Nephron (organoid): Measurements from ENCODE around the gene PLXNB3.
"Not testable (repeated sequence)": the region's sequence is repeated elsewhere in the genome, so short reads cannot be mapped to it uniquely, and the experiment has no call there.

ENCODE experiments used
- H3K27ac Mint-ChIP-seq, 3 experiments: 2 replicates each; pipeline ENCODE4 v1.8.0; 2020; ENCODE audit warnings: mixed read lengths in 3 of 3, mild to moderate bottlenecking in 2 of 3, moderate library complexity in 1 of 3
- H3K27me3 Mint-ChIP-seq: 2 replicates; pipeline ENCODE4 v1.8.0; 2021; ENCODE audit warnings: low read depth, mild to moderate bottlenecking, moderate library complexity, mixed read lengths
- H3K36me3 Mint-ChIP-seq: 2 replicates; pipeline ENCODE4 v1.8.0; 2020; ENCODE audit warnings: low read depth, mixed read lengths
- H3K4me1 Mint-ChIP-seq: 2 replicates; pipeline ENCODE4 v1.8.0; 2020; ENCODE audit warnings: mixed read lengths
- H3K4me3 Mint-ChIP-seq, 3 experiments: 2 replicates each; pipeline ENCODE4 v1.8.0; 2020; ENCODE audit warnings: mild to moderate bottlenecking in 3 of 3, mixed read lengths in 3 of 3, moderate library complexity in 2 of 3
- H3K9me3 Mint-ChIP-seq: 2 replicates; pipeline ENCODE4 v1.8.0; 2020; ENCODE audit warnings: mixed read lengths
- TF ChIP-seq, protein P1 (sequence below), 3 experiments: fragments of 200-600 bp; sonication (generic); IDR thresholded peaks; one replicate each; pipeline ENCODE4 v1.5.0; 2021; ENCODE audit warnings: antibody characterized with exemption in 3 of 3; ENCODE audit not compliant: unreplicated experiment in 3 of 3

PLXNB3 gene

DNA sequence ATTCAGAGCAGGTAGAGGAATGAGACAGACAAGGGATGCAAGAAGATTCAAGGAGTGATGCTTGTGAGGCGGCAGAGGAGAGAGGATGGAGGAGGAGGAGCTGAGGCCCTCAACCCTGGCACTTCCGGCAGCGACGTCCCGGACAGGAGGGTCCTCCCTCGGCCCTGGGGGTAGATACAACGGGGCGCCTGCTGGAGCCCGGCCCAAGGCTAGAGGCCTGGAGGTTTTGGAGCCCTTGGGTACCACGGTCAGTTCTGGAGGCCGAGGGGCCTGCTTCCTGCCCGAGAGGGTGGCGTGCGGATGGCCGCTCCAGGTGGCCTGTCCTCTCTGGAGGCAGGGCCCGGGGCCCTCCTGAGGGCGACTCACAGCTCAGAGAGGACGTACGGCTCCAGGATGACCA, 43.9 kb downstream of the PLXNB3 start:
- Mint-ChIP-seq H3K36me3 (no peaks in the 10 kb centered on the region), H3K27me3 (peaks cover 4% of the 10 kb centered on the region), H3K4me1 (no peaks in the 10 kb centered on the region), H3K4me3 (no peak overlapping the region), H3K9me3 (peaks cover 22% of the 10 kb centered on the region), H3K27ac (no peak overlapping the region)
- TF ChIP-seq, protein P1, sequence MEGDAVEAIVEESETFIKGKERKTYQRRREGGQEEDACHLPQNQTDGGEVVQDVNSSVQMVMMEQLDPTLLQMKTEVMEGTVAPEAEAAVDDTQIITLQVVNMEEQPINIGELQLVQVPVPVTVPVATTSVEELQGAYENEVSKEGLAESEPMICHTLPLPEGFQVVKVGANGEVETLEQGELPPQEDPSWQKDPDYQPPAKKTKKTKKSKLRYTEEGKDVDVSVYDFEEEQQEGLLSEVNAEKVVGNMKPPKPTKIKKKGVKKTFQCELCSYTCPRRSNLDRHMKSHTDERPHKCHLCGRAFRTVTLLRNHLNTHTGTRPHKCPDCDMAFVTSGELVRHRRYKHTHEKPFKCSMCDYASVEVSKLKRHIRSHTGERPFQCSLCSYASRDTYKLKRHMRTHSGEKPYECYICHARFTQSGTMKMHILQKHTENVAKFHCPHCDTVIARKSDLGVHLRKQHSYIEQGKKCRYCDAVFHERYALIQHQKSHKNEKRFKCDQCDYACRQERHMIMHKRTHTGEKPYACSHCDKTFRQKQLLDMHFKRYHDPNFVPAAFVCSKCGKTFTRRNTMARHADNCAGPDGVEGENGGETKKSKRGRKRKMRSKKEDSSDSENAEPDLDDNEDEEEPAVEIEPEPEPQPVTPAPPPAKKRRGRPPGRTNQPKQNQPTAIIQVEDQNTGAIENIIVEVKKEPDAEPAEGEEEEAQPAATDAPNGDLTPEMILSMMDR (IDR thresholded peaks at IDR 0.05; ENCODE audit: unreplicated experiment in 3 of 3): no peak

DNA sequence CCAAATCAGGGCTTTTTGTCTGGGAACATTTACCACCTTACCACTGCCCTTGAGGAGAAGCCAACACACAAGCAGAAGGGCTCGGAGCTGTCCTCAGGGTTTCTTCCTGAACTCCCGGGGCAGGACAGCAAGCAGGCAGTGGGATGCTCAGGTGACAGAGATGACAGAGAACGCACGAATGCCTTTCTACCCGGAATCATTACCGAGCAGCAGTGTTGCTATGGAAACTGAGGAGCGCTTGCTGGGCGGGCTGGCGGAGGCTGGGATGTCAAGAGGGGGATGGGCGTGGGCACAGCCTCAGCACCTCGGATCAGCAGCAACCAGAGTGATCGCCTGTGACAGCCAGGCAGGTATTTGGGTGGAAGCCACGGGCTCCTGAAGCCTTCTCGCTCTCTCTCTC, 48.2 kb downstream of the PLXNB3 start:
- Mint-ChIP-seq H3K4me3 (no peak overlapping the region), H3K36me3 (no peaks in the 10 kb centered on the region), H3K9me3 (peaks cover 26% of the 10 kb centered on the region), H3K4me1 (peaks cover 4% of the 10 kb centered on the region), H3K27ac (no peak overlapping the region), H3K27me3 (peaks cover 6% of the 10 kb centered on the region)
- TF ChIP-seq, protein P1 (IDR thresholded peaks at IDR 0.05; ENCODE audit: unreplicated experiment in 3 of 3): no peak

DNA sequence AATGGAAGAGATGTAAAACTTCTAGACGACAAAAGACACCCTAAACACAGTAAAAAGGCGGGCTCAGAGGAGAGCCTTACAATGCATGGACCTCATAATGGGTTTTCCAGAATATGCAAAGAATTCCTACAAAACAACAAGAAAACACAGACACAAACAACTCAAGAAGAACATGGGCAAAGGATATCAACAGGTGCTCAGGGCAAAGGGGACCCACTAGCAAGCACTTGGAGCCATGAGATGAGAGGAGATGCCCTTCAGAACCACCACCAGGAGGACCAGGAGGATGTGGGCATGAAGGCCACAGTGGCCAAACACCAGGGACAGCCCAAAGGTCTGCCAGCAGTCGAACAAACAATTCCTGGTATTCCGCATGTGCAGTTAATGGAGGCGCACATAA, 49.1 kb downstream of the PLXNB3 start:
- H3K27me3 Mint-ChIP-seq: peaks cover 3% of the 10 kb centered on the region
- H3K4me3 Mint-ChIP-seq: no peak overlapping the region
- TF ChIP-seq, protein P1 (IDR thresholded peaks at IDR 0.05; ENCODE audit: unreplicated experiment in 3 of 3): no peak
- H3K36me3 Mint-ChIP-seq: no peaks in the 10 kb centered on the region
- no peak overlapping the region for H3K27ac Mint-ChIP-seq
- peaks cover 7% of the 10 kb centered on the region for H3K4me1 Mint-ChIP-seq
- H3K9me3 Mint-ChIP-seq: peaks cover 27% of the 10 kb centered on the region

DNA sequence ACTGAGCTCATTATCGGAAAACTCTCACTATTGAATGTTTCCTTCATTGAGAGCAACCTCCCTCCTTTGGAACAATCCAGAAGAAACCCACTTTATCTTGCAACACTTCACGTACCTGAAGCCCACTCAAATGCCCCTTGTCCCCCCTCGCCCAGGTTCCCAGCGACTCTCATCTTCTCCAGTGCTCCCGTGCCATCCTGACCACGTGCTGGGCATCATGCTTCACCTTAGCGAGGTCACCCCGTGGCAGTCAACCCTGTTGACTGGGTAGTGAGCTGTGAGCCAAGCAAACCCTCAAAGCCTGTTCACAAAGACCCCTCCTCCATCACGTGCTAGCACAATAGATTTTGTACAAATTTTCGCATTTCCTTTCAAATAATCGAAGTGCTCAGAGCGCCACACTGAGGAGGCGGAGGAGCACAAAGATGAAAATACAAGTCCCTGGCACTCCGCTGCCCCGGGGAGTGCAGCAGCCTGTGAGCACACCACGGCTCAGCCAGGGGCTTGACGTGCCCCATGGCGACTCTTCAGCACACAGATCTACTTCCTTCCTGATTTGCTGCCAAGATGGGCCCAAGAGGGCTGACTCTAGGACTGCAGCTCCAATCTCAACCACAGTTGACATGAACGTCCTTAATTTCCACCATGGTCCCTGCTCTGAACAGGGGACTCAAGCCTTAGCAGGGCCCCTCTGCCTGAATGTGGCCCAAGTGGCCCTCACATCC, 50.7 kb downstream of the PLXNB3 start:
- H3K27ac Mint-ChIP-seq: no peak overlapping the region
- H3K27me3 Mint-ChIP-seq: peaks cover 3% of the 10 kb centered on the region
- no peaks in the 10 kb centered on the region for H3K36me3 Mint-ChIP-seq
- TF ChIP-seq, protein P1 (IDR thresholded peaks at IDR 0.05; ENCODE audit: unreplicated experiment in 3 of 3): no peak
- peaks cover 7% of the 10 kb centered on the region for H3K4me1 Mint-ChIP-seq
- H3K4me3 Mint-ChIP-seq: no peak overlapping the region
- peaks cover 24% of the 10 kb centered on the region for H3K9me3 Mint-ChIP-seq

DNA sequence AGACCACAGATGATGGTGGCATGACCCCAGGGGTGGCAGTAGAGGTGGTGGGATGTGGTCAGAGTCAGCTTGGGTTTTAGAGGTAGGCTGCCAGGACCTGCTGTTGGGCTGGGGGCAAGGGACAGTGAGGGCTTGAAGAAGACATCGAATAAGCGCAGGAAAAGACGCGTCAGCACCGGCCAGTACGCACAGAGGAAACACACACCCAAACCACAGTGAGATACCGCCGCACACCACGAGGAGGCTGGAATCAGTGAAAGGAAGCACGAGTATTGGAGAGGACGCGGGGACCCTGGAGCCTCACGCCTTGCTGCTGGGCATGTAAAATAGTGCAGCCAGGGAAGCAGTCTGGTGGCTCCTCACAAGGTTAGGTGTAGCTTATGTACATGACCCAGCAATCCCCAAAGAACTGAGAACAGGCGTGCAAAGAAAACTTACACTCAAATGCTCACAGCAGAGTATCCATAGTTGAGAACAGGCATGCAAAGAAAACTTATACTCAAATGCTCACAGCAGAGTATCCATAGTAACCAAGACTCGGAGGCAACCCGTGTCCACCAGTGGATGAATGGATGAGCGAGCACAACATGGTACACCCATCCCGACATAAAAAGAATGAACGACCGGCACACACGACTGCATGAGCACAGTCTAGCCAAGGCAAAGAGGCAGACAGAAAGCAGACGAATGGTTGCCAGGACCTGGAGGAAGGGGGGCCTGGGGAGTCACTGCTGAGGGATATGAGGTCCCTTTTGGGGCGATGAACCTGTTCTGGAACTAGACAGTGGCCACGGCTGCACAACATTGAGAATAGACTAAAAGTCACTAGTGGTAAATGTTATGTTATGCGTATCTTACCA, 53.0 kb downstream of the PLXNB3 start:
- TF ChIP-seq, protein P1 (IDR thresholded peaks at IDR 0.05; ENCODE audit: unreplicated experiment in 3 of 3): no peak
- Mint-ChIP-seq H3K9me3 (peaks cover 18% of the 10 kb centered on the region), H3K36me3 (no peaks in the 10 kb centered on the region), H3K27me3 (peaks cover 3% of the 10 kb centered on the region), H3K4me3 (peak overlapping the region; percentile 54 to 77 (median 63)), H3K27ac (peak overlapping the region; percentile 38 to 68 (median 68)), H3K4me1 (peaks cover 7% of the 10 kb centered on the region)

DNA sequence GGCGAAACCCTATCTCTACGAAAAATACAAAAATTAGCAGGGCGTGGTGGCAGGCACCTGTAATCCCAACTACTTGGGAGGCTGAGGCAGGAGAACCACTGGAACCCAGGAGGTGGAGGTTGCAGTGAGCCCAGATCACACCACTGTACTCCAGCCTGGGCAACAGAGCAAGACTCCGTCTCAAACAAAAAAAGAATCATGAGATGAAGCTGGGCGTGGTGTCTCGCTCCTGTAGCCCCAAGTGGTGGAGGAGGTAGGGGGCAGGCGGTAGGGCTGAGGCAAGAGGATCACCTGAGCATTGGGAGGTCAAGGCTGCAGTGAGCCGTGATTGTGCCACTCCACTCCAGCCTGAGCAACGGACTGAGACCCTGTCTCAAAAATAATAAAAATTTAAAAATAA, 54.0 kb downstream of the PLXNB3 start:
- not testable (repeated sequence) for H3K4me1 Mint-ChIP-seq, H3K36me3 Mint-ChIP-seq, H3K27ac Mint-ChIP-seq, H3K27me3 Mint-ChIP-seq
- Mint-ChIP-seq H3K9me3 (peaks cover 18% of the 10 kb centered on the region), H3K4me3 (peak overlapping the region in 1 of 3 experiments; percentile 69)
